ENCODE measurements around the gene PNMA6F. TPM values are rescaled to one million over a fixed set of nuclear protein-coding genes. Genes with fewer than 3 reads are reported as not detected.
A peak's percentile ranks its signal among the peaks of the same experiment; 100 is the strongest.

The PNMA6F gene
- total and polyA plus RNA-seq, 8 donors, result not detected

GRCh38 chrX:153336988-153337387 is 15.4 kb upstream of the PNMA6F start:
- H3K36me3 ChIP-seq, result peaks cover 0 to 4% of the 10 kb centered on the region in 2 donors
- H3K9me3 ChIP-seq, result no peaks in the 10 kb centered on the region
- intact Hi-C loops (cut with DNase I), result no loop called here
- no peaks in the 10 kb centered on the region for H3K27me3 ChIP-seq
- peaks cover 0 to 7% of the 10 kb centered on the region in 2 donors for H3K4me1 ChIP-seq
- H3K27ac ChIP-seq, result no peak overlapping the region
- no peak for TF ChIP-seq CTCF (IDR thresholded peaks at IDR 0.05)
- no peak overlapping the region for H3K4me3 ChIP-seq
- DNase-seq, result no peak
- ATAC-seq, result no peak

- intact Hi-C loops (cut with DNase I), result no loop called here
- no peaks in the 10 kb centered on the region for H3K27me3 ChIP-seq
- DNase-seq (no peak), ATAC-seq (no peak)
- no peak overlapping the region for H3K4me3 ChIP-seq
- H3K9me3 ChIP-seq, result no peaks in the 10 kb centered on the region
- H3K4me1 ChIP-seq, result peaks cover 0 to 7% of the 10 kb centered on the region in 2 donors
- H3K36me3 ChIP-seq, result peaks cover 0 to 4% of the 10 kb centered on the region in 2 donors
- no peak for TF ChIP-seq CTCF (IDR thresholded peaks at IDR 0.05)
- H3K27ac ChIP-seq, result no peak overlapping the region
Observed at GRCh38 chrX:153336121-153336894, 14.7 kb upstream of the PNMA6F start.

- H3K9me3 ChIP-seq, result no peaks in the 10 kb centered on the region
- intact Hi-C loops (cut with DNase I), result no loop called here
- H3K36me3 ChIP-seq, result peaks cover 0 to 4% of the 10 kb centered on the region in 2 donors
- H3K4me1 ChIP-seq, result peaks cover 0 to 7% of the 10 kb centered on the region in 2 donors
- peak overlapping the region; percentile 36 to 49 for H3K4me3 ChIP-seq
- DNase-seq, result no peak
- ATAC-seq, result no peak
- no peak overlapping the region for H3K27ac ChIP-seq
- no peaks in the 10 kb centered on the region for H3K27me3 ChIP-seq
- TF ChIP-seq CTCF (IDR thresholded peaks at IDR 0.05), result no peak
Observed at GRCh38 chrX:153334654-153335295, 13.2 kb upstream of the PNMA6F start.

GRCh38 chrX:153333821-153334653 is 12.5 kb upstream of the PNMA6F start, which contains the start of gene ZNF275:
Gene ZNF275 (plus strand): TSS chrX:153334153. CDS start chrX:153336680, 2,527 bp downstream.
- H3K4me1 ChIP-seq, result peaks cover 0 to 7% of the 10 kb centered on the region in 2 donors
- no peaks in the 10 kb centered on the region for H3K9me3 ChIP-seq
- H3K4me3 ChIP-seq, result peak within 1 kb of the TSS; percentile 36 to 49
- no peaks in the 10 kb centered on the region for H3K27me3 ChIP-seq
- H3K27ac ChIP-seq, result no peak within 1 kb of the TSS
- intact Hi-C loops (cut with DNase I), result no loop called here
- DNase-seq, result peak; percentile 58 to 91 (median 80)
- no peak for TF ChIP-seq CTCF (IDR thresholded peaks at IDR 0.05)
- H3K36me3 ChIP-seq, result peaks cover 0 to 4% of the 10 kb centered on the region in 2 donors
- peak; percentile 99 for ATAC-seq

All from left lung (tissue), 10 donors.